Measurements from ENCODE around the gene BSDC1.

GRCh38 chr1:32398401-32398800 lies 4.2 kb upstream of the BSDC1 start:
- TF ChIP-seq CTCF (conservative IDR thresholded peaks at IDR 0.05; ENCODE audit: low read length): no peak
- no peak for TF ChIP-seq EZH2phosphoT487 (IDR thresholded peaks at IDR 0.05; ENCODE audit: borderline replicate concordance)

Measured in Loucy (cell line).